Muscle layer of duodenum (tissue), 2 donors: ENCODE data around the gene POMZP3.
"Not testable (repeated sequence)": the region's sequence is repeated elsewhere in the genome, so short reads cannot be mapped to it uniquely, and the experiment has no call there.

ENCODE experiments used
- H3K27ac ChIP-seq: one replicate; pipeline ENCODE4 v1.7.0; 2013; ENCODE audit warnings: mild to moderate bottlenecking, low read length
- H3K27me3 ChIP-seq: one replicate; pipeline ENCODE4 v1.7.0; 2013; ENCODE audit warnings: low read depth, mild to moderate bottlenecking, control low read depth, low read length
- H3K36me3 ChIP-seq, 2 donors: one replicate each; pipeline ENCODE4 v1.7.0; 2013; ENCODE audit warnings: low read length in 2 of 2, control low read depth in 1 of 2, mild to moderate bottlenecking in 1 of 2; ENCODE audit not compliant: insufficient read depth in 2 of 2, control insufficient read depth in 1 of 2
- H3K4me1 ChIP-seq, 2 donors: one replicate each; pipeline ENCODE4 v1.7.0; 2013; ENCODE audit warnings: low read length in 2 of 2, mild to moderate bottlenecking in 2 of 2, control low read depth in 1 of 2, moderate library complexity in 1 of 2; ENCODE audit not compliant: insufficient read depth in 2 of 2, control insufficient read depth in 1 of 2
- H3K4me3 ChIP-seq, 2 donors: one replicate each; pipeline ENCODE4 v1.7.0; 2013; ENCODE audit warnings: low read length in 2 of 2, low read depth in 1 of 2, mild to moderate bottlenecking in 1 of 2
- H3K9me3 ChIP-seq, 2 donors: one replicate each; pipeline ENCODE4 v1.7.0; 2013; ENCODE audit warnings: low read length in 2 of 2, control low read depth in 1 of 2, mild to moderate bottlenecking in 1 of 2; ENCODE audit not compliant: control insufficient read depth in 1 of 2
- donor health status: healthy.

POMZP3 gene

GRCh38 chr7:76583636-76584281 is 43.3 kb downstream of the POMZP3 start:
- H3K4me1 ChIP-seq: not testable (repeated sequence)
- H3K27ac ChIP-seq: peak overlapping the region; percentile 45

GRCh38 chr7:76582848-76583631 is 44.0 kb downstream of the POMZP3 start:
- H3K36me3 ChIP-seq, H3K4me1 ChIP-seq, H3K27ac ChIP-seq, H3K27me3 ChIP-seq, H3K4me3 ChIP-seq, H3K9me3 ChIP-seq: not testable (repeated sequence)

More at GRCh38 chr7:76583636-76584281, 43.3 kb downstream of the POMZP3 start:
- not testable (repeated sequence) for H3K4me3 ChIP-seq, H3K36me3 ChIP-seq, H3K27me3 ChIP-seq, H3K9me3 ChIP-seq

GRCh38 chr7:76575919-76576655 is 51.0 kb downstream of the POMZP3 start:
- H3K27ac ChIP-seq, H3K9me3 ChIP-seq, H3K27me3 ChIP-seq, H3K36me3 ChIP-seq, H3K4me3 ChIP-seq, H3K4me1 ChIP-seq: not testable (repeated sequence)

- not testable (repeated sequence) for H3K27me3 ChIP-seq, H3K4me3 ChIP-seq, H3K27ac ChIP-seq, H3K4me1 ChIP-seq, H3K36me3 ChIP-seq, H3K9me3 ChIP-seq
Measured at GRCh38 chr7:76575431-76575830, 51.6 kb downstream of the POMZP3 start.

- not testable (repeated sequence) for H3K27ac ChIP-seq, H3K4me3 ChIP-seq, H3K27me3 ChIP-seq, H3K36me3 ChIP-seq, H3K9me3 ChIP-seq, H3K4me1 ChIP-seq
Measured at GRCh38 chr7:76572296-76572695, 54.8 kb downstream of the POMZP3 start.

GRCh38 chr7:76570324-76570775 is 56.7 kb downstream of the POMZP3 start:
- not testable (repeated sequence) for H3K27ac ChIP-seq, H3K36me3 ChIP-seq, H3K27me3 ChIP-seq, H3K9me3 ChIP-seq, H3K4me1 ChIP-seq, H3K4me3 ChIP-seq

GRCh38 chr7:76568742-76569141 is 58.3 kb downstream of the POMZP3 start:
- not testable (repeated sequence) for H3K27me3 ChIP-seq, H3K4me3 ChIP-seq, H3K9me3 ChIP-seq, H3K36me3 ChIP-seq, H3K4me1 ChIP-seq, H3K27ac ChIP-seq

GRCh38 chr7:76567753-76568152 is 59.3 kb downstream of the POMZP3 start:
- not testable (repeated sequence) for H3K36me3 ChIP-seq, H3K27me3 ChIP-seq, H3K4me1 ChIP-seq, H3K4me3 ChIP-seq, H3K27ac ChIP-seq, H3K9me3 ChIP-seq

GRCh38 chr7:76567311-76567710 is 59.8 kb downstream of the POMZP3 start:
- H3K9me3 ChIP-seq, H3K4me3 ChIP-seq, H3K36me3 ChIP-seq, H3K27ac ChIP-seq, H3K4me1 ChIP-seq, H3K27me3 ChIP-seq: not testable (repeated sequence)

GRCh38 chr7:76565001-76565400 is 62.1 kb downstream of the POMZP3 start:
- H3K27me3 ChIP-seq, H3K36me3 ChIP-seq, H3K4me3 ChIP-seq, H3K27ac ChIP-seq, H3K4me1 ChIP-seq, H3K9me3 ChIP-seq: not testable (repeated sequence)

GRCh38 chr7:76561342-76561741 is 65.7 kb downstream of the POMZP3 start:
- H3K9me3 ChIP-seq, H3K4me3 ChIP-seq, H3K4me1 ChIP-seq, H3K27me3 ChIP-seq, H3K36me3 ChIP-seq, H3K27ac ChIP-seq: not testable (repeated sequence)
